Left kidney (tissue), 8 donors: Measurements from ENCODE around the gene SLC35G6. TPM values are rescaled to one million over a fixed set of nuclear protein-coding genes. Genes with fewer than 3 reads are reported as not detected.
"Not testable (repeated sequence)": the region's sequence is repeated elsewhere in the genome, so short reads cannot be mapped to it uniquely, and the experiment has no call there.

Experiments
- DNase-seq: peaks from one replicate; pipeline ENCODE4 v3.0.0-alpha.2; 2013
- long read RNA-seq, 8 donors: transcript quantifications; one replicate each; lab custom pipeline, GENCODE V29; 2026
- polyA plus RNA-seq: library from polyadenylated mRNA; unstranded; fragments of 120-200 nt; gene quantifications from one replicate; pipeline ENCODE4 v1.2.1, GENCODE V29; 2013; ENCODE audit not compliant: insufficient read length

The SLC35G6 gene
- 0.45 TPM for polyA plus RNA-seq
- long read RNA-seq, donor 1 = 0 reads
- long read RNA-seq, donor 2 = 0 reads
- long read RNA-seq, donor 3, partial matches to known transcripts = 29 of 29 reads
- long read RNA-seq, donor 3, other reads (novel, unspliced or antisense) = 0 of 29 reads
- long read RNA-seq, donor 4 = 0 reads
- long read RNA-seq, donor 5 = 0 reads
- long read RNA-seq, donor 6 = 0 reads
- long read RNA-seq, donor 7 = 0 reads
- long read RNA-seq, donor 8 = 0 reads

DNA sequence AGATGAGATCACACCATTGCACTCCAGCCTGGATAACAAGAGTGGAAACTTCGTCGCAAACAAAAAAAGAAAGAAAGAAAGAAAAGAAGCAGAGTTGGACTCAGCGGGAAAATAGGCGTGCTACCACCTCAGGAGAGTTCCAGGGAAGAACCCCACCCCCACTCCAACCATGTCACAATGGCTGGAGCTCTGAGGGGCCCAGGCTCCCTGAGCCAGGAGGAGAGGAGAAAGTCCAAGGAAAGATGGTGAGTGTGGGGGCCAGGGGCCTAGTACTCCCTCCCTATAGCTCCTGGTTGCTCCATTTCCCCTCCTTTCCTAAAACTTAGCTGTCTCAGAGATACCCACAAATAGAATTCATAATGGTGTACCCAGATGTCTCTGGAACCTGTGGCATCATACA, at the start of gene SLC35G6:
Gene SLC35G6 (plus strand): TSS at position 172 of the 400 bp plus-strand sequence. CDS start 71 bp downstream, at position 243.
- DNase-seq = not testable (repeated sequence)

GRCh38 chr17:7432296-7432695, 49.0 kb upstream of the SLC35G6 start:
- no peak for DNase-seq

GRCh38 chr17:7435676-7436555, 45.3 kb upstream of the SLC35G6 start:
- DNase-seq = no peak

DNA sequence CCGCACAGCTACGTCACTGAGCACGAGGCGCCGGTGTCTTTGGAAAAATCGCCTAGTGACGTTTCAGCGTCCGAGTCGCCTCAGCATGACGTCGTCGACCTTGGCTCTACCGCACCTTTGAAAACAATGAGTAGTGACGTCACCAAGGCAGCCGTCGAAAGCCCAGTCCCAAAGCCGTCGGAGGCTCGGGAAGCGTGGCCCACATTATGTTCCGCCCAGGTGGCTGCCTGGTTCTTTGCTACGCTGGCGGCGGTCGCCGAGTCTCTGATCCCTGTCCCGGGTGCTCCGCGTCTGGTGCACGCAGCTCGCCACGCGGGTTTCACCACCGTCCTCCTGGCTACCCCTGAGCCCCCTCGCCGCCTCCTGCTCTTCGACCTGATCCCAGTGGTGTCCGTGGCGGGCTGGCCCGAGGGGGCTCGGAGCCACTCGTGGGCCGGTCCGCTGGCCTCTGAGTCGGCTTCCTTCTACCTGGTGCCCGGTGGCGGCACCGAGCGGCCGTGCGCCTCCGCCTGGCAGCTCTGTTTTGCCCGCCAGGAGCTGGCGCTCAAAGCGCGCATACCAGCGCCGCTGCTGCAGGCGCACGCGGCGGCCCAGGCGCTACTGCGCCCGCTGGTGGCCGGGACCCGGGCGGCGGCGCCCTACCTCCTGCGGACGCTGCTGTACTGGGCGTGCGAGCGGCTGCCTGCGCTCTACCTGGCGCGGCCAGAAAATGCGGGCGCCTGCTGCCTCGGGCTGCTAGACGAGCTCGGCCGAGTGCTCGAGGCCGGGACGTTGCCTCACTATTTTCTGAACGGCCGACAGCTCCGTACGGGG, 44.5 kb upstream of the SLC35G6 start:
- peak; percentile 79 for DNase-seq

DNA sequence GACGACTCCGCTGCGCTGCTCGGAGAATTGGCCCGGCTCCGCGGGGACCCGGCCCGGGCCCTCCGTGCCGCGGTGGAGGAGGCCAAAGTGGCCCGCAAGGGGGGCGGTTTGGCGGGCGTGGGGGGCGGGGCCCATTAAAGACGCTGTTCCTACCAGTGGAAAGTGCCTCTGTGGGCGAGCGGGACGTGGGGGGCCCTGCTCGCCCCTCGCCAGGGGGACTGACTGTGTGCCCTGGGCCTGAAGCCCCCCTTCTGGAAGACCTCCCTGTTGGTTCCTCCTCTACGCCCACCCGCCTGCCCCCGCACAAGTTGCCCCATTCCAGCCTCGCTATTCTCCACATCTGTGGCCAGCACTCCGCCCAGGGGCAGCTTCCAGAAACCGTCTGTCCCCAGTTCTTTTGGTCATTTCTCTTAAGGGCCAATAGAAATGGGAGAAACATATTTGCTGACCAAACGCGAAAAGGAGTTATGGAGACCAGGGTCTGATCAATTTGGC, 43.8 kb upstream of the SLC35G6 start:
- DNase-seq = no peak

DNA sequence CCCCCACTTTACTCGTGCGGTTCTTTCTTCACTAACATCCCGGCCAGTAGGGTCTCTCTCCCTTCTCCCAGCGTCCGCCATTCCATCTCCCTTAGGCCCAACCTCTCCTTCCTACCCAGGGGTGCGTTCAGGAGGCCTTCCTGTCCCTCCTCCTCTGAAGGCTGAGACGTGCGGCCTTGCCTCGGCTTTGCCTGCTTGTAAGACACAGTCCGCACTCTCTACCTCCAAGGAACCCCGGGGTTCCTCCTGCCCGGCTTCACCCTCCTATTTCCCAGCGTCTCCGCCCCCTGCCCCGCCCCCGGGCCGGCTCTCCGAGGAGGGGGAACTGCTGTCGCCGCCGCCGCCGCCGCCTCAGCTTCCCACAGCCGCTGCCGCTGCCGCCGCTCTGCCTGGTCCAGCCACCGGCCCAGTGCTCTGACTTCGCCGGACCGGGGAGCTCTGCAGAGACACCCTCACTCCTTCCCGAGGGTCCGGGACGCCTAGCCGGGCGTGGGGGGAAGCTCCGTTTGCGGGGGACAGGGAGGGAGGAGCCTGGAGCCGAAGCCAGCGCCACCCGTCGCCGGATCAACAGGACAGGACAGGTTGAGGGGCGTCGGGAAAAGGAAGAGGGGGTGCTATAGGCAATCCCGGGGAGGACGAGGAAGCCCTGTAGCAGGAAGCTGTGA, 43.2 kb upstream of the SLC35G6 start:
- no peak for DNase-seq

DNA sequence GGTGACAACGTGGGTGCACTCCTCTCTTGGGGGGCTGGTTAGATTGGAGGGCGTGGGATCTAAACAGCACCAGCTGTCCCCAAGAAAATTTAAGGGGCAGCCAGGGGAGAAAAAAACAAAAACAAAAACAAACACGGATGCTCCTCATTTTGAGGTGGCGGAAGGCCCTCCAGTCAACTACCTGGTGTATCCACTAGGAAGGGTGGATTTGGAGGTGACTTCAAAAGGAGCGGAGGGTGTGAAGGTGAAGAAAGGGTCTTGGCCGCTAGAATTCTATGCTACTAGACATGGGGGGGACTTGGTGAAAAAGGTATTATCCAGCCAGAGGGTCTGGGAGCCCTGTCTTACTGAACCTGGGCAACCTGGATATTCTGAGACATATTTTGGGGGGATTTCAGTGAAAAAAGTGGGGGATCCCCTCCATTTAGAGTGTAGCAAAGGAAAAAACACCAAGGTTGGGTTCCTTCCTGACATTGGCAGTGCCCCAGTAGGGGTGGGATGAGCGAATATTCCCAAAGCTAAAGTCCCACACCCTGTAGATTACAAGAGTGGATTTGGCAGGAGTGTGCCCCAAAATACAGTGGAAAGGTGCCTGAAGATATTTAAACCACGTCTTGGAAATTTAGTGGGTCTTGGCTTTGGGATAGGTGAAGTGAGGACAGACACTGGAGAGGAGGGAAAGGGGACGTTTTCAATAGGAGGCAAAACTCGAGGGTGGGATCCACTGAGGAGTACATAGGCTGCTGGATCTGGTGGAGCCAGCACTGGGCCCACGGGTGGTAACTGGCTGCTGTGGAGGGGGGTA, 42.4 kb upstream of the SLC35G6 start:
- no peak for DNase-seq

GRCh38 chr17:7439462-7440112, 41.7 kb upstream of the SLC35G6 start, which contains the start of gene FGF11:
FGF11 (plus strand) TSS chr17:7439512; CDS start chr17:7439621, 109 bp downstream.
- DNase-seq = no peak

DNA sequence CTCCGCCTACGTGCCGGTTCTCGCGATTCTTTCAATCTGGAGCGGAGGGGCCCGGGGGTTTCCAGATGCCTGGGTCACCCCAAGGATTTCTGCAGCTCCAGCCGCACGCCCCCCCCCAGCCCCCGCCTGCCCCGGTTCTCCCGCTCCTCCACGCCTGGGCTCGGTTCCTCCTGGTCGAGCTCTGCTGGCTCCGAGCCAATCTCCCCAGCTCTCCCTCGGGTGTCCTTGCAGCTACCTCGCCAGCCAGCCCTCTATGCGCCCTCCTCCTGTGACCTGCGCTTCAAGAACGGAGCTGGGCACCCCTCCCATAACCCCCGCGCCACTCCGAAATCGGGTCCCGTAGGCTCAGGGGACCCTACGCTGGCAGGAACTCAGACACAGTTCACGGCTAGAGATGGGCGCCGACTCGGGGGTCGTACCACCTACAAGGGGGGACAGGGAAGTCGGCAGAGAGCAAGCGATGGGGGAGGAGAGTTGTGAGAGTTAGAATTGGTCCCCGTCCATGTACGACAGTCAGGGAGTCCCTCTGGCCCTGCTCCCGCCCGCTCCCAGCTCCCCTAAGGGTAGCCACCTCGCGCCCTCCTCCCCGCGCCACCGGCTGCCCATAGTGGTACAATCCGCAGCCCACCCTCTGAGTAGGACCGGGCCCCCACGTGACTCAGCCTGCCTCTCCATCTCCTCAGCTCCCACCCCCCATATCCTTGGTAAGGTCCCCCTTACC, 41.0 kb upstream of the SLC35G6 start:
- DNase-seq = no peak

GRCh38 chr17:7440834-7441195, 40.4 kb upstream of the SLC35G6 start:
- DNase-seq = no peak

DNA sequence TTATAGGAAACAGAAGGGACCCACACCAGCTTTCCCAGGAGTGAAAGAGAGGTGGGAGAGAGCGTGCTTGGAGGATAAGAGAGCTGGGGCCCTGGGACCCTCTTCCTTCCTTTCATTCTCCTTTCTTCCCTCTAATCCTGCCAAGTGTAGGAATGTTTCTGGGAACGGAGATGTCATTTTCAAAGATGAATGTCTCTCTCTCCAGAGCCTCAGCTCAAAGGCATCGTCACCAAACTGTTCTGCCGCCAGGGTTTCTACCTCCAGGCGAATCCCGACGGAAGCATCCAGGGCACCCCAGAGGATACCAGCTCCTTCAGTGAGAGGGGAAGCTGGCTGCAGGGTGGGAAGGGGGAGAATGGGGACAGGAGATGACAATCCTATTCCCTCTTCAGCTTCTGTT, 40.0 kb upstream of the SLC35G6 start:
- DNase-seq = no peak

DNA sequence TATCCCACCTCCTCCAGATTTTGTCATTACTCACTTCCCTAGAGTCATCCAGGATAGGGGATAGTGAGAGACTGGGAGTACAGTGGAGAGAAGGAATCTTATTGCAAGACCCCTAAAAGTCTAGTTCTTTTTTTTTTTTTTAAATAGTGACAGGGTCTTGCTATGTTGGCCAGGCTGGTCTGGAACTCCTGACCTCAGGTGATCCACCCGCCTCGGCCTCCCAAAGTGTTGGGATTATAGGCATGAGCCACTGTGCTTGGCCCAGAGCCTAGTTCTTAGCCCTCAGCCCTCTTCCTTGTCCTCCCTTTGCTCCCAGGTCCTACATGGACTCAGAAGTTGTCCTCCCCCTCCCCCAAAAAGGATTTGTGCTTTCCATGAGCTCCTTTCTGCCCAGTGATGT, 39.1 kb upstream of the SLC35G6 start:
- no peak for DNase-seq

GRCh38 chr17:7443499-7444485, 37.5 kb upstream of the SLC35G6 start:
- no peak for DNase-seq

DNA sequence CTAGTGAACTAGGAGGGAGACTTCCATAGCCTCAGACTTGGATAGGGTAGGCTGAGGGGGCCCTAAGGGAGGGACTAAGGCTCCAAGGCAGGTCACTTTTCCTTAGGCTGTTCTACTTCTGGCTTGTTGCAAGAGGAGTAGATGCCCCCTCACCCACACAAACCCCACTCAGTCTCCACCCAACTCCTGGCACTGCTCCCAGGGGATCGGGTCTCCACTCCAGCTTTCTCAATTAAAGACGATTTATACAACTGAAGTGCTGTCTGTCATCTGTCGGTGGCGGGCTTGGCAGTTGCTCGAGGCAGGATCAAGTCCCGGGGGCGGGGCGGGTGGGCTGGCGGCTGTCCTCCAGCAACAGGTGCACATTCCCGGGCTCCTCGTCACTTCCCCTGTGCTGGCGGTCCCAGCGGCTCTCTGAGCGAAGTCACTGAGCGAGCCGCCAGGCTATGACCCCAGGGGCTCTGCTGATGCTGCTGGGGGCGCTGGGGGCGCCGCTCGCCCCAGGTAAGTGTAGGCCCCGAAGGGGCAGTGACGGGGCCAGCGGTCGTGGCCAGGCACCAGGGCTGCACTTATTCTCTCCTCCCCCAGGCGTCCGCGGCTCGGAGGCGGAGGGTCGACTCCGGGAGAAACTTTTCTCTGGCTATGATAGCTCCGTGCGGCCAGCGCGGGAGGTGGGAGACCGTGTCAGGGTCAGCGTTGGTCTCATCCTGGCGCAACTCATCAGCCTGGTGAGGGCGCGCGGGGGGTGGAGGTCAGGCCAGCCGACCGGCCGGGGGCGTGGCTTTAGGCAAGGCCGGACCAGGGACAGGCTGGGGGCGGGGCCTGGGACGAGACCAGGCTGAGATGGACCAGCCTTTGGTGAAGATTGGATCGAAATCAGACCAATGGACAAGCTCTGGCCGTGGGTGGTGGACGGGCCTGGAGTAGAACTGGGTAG, 36.3 kb upstream of the SLC35G6 start, which contains the start of gene CHRNB1:
Gene CHRNB1 (plus strand): TSS at position 380 of the 937 bp plus-strand sequence. CDS start 67 bp downstream, at position 447.
- no peak for DNase-seq

DNA sequence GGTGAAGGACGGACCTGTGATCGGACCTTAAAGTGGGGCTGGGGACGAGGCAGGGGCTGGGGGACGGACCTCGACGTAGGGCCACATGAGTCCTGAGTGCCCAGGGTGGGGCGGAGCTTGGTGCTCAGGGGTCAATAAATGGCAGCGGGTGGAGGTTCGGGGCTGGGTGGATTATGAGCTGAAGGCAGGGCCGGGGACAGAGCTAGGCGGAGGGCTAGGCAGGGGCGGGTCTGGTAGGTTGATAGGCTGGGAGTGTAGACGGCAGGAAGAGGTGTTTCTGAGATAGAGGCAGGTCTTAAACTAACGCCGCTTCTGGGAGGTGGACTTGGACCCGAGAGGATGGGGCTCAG, 35.7 kb upstream of the SLC35G6 start:
- no peak for DNase-seq

DNA sequence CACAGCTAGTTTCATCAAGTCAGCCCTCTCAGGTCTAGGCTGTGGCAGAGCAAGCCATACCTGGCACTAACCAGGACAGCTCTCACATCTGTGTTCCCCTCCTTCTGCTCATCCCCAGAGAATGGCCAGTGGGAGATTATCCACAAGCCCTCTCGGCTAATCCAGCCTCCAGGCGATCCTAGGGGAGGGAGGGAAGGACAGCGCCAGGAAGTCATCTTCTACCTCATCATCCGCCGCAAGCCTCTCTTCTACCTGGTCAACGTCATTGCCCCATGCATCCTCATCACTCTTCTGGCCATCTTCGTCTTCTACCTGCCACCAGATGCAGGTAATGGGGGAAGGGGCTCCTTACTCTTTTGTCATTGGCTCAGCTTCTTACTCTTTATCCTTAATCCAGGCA, 32.8 kb upstream of the SLC35G6 start:
- no peak for DNase-seq

DNA sequence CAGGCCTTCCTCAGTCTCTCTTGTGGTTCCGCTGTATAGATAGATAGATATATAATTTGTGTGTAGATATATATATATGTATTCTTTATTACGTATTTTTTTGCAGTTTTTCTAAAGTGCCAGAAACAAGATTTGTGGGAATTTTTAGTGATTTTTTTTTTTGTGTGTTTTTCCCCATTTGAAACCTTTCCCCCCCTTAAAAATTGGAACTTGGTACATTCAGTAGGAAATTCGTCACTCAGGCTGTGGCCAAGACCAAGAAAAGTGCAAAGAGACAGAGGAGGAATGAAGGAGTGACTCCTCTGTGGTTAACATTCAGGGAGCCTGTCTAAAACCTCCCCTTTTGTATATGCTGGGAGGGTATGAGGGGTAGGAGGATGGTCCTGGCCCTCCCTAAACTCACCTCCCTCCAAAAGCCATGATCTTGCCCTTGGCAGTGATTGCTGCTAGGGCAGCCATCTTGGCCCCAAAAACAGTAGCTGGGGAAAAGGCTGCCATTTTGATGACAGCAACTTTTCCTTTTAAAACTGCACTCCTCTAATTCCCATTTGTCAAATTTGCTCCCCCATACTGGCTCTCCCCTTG, 21.2 kb upstream of the SLC35G6 start:
- DNase-seq = no peak
